Chondrocyte (in vitro differentiated cells): Measurements from ENCODE around the gene CDK14. TPM values are rescaled to one million over a fixed set of nuclear protein-coding genes. Genes with fewer than 3 reads are reported as not detected.

Experiments used
- DNase-seq: peaks from one replicate; pipeline ENCODE4 v3.0.0; 2021; ENCODE audit warnings: mixed read lengths, low spot score
- H3K27ac Mint-ChIP-seq: one replicate; pipeline ENCODE4 v1.8.0; 2021; ENCODE audit warnings: mild to moderate bottlenecking, moderate library complexity, mixed read lengths; ENCODE audit not compliant: unreplicated experiment
- H3K27me3 Mint-ChIP-seq: 2 replicates; pipeline ENCODE4 v1.8.0; 2021; ENCODE audit warnings: low read depth, mixed read lengths
- H3K36me3 Mint-ChIP-seq: 2 replicates; pipeline ENCODE4 v1.8.0; 2021; ENCODE audit warnings: low read depth, mixed read lengths
- H3K4me1 Mint-ChIP-seq: 2 replicates; pipeline ENCODE4 v1.8.0; 2021; ENCODE audit warnings: low read depth, mild to moderate bottlenecking, mixed read lengths
- H3K4me3 Mint-ChIP-seq: one replicate; pipeline ENCODE4 v1.8.0; 2021; ENCODE audit warnings: mild to moderate bottlenecking, moderate library complexity, mixed read lengths; ENCODE audit not compliant: unreplicated experiment
- H3K9me3 Mint-ChIP-seq: 2 replicates; pipeline ENCODE4 v1.8.0; 2021; ENCODE audit warnings: low read depth, mixed read lengths
- total RNA-seq: library from RNA; stranded (reverse); gene quantifications from 3 replicates; pipeline ENCODE4 v1.2.1, GENCODE V29; 2021
- TF ChIP-seq, protein P1 (sequence below): fragments of 200-600 bp; sonication (generic); IDR thresholded peaks from 2 replicates; pipeline ENCODE4 v1.5.0; 2021; ENCODE audit warnings: antibody characterized with exemption, mild to moderate bottlenecking, moderate library complexity

CDK14 gene
- total RNA-seq, 1 donor from 2014 or later, result 61.4 TPM

DNA sequence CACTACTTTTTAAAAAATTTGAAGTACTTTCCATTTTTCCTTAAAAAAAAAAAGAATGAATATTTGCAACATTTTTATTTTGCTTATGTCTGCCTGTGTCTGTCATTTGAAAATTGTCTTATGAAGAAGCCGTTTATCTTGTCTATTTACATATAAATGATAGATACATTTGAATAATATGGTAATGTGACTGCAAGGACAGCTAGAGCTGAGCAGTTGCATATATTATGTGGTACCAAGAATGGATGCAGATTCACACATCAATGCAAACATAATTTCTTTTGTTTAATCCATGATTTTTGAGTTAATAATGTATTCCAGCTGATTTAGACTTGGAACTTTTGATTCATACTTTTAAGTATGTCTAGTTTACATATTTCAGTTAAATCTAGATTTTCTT is 268.0 kb downstream of the CDK14 start:
- Mint-ChIP-seq H3K27ac (no peak overlapping the region), H3K4me1 (peaks cover 10% of the 10 kb centered on the region), H3K27me3 (no peaks in the 10 kb centered on the region), H3K4me3 (no peak overlapping the region), H3K9me3 (no peaks in the 10 kb centered on the region), H3K36me3 (peaks cover 5% of the 10 kb centered on the region)
- no peak for DNase-seq
- TF ChIP-seq, protein P1, sequence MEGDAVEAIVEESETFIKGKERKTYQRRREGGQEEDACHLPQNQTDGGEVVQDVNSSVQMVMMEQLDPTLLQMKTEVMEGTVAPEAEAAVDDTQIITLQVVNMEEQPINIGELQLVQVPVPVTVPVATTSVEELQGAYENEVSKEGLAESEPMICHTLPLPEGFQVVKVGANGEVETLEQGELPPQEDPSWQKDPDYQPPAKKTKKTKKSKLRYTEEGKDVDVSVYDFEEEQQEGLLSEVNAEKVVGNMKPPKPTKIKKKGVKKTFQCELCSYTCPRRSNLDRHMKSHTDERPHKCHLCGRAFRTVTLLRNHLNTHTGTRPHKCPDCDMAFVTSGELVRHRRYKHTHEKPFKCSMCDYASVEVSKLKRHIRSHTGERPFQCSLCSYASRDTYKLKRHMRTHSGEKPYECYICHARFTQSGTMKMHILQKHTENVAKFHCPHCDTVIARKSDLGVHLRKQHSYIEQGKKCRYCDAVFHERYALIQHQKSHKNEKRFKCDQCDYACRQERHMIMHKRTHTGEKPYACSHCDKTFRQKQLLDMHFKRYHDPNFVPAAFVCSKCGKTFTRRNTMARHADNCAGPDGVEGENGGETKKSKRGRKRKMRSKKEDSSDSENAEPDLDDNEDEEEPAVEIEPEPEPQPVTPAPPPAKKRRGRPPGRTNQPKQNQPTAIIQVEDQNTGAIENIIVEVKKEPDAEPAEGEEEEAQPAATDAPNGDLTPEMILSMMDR, result no peak

DNA sequence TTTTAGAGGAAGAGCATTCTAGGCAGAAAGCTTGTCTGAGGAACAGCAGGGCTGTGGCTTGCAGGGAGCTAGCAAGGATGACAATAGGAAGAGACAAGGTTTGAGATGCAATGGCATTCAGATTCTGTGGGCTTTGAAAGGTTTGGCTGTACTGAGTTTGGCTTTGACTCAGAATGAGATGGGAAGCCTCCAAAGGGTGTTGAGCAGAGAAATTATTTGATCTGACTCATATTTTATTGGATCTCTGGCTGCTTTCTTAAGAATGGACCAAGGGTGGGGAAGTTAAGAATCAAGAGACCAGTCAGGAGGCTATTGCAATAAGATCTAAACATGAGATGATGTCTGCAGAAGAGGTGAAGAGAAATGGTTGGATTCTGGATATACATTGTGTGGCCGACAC is 273.2 kb downstream of the CDK14 start:
- Mint-ChIP-seq H3K36me3 (peaks cover 2% of the 10 kb centered on the region), H3K27me3 (no peaks in the 10 kb centered on the region), H3K4me3 (no peak overlapping the region), H3K9me3 (no peaks in the 10 kb centered on the region), H3K4me1 (peaks cover 26% of the 10 kb centered on the region), H3K27ac (no peak overlapping the region)
- TF ChIP-seq, protein P1, result no peak
- DNase-seq, result no peak

DNA sequence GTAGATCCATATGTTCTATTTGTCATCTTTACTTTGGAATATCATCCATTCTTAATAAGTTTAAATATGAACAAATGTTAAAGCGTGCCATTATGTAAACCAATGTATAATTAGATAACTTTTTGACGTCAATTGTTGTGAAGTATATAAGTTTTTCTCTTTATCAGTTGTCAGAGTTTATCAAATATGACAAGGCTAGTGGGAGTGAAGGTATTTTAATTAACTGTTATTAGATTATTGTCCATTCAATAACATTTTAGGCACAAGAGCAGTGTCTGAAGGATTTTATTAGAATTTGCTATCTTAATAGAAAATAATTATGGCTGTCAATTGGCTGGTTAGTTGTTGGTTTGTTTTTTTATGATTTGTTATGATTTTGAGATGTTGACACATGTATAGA is 280.6 kb downstream of the CDK14 start:
- Mint-ChIP-seq H3K36me3 (peaks cover 10% of the 10 kb centered on the region), H3K27me3 (no peaks in the 10 kb centered on the region), H3K4me1 (peaks cover 36% of the 10 kb centered on the region), H3K4me3 (no peak overlapping the region), H3K9me3 (peaks cover 2% of the 10 kb centered on the region), H3K27ac (no peak overlapping the region)
- DNase-seq, result no peak
- TF ChIP-seq, protein P1, result no peak

DNA sequence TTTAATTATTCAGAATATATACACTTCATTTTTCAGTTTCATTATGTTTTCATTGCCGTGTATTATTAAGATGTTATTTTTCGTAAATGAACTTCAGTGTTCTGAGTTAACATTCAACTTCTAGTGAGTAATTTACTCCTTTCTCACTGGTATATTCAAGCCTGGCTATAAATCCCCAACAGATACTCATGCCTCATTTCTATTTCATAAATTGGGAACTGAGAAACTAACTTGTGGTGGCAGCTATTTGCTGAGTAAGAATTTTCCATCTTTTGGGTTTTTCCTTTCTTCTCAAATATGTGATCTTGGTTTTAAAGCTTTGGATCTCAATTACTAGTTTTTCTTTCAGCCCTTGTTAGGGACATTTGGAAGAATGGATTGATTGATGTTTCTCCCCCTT is 281.1 kb downstream of the CDK14 start:
- TF ChIP-seq, protein P1, result no peak
- Mint-ChIP-seq H3K36me3 (peaks cover 10% of the 10 kb centered on the region), H3K4me3 (no peak overlapping the region), H3K27me3 (no peaks in the 10 kb centered on the region), H3K4me1 (peaks cover 33% of the 10 kb centered on the region), H3K27ac (peak overlapping the region; percentile 49), H3K9me3 (peaks cover 2% of the 10 kb centered on the region)
- no peak for DNase-seq

DNA sequence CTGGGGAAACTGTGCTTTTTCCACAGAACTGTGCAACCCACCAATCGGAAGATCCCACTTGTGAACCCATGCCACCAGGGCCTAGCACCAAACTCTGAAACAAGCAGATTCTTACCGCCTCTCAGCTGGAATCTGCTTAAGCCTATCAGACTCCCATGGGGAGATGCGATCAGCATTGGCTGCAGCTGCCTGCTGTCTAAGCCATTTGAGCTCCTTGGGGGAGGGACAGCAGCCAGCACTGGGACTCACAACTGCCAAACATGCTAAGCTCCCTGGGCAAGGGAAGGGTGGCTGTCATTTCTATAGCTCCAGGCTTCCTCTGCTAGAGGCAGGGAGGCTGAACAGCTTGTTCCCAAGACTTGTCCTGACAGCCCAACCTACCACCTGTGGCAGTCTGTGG is 283.8 kb downstream of the CDK14 start:
- Mint-ChIP-seq H3K4me1 (peaks cover 17% of the 10 kb centered on the region), H3K27me3 (no peaks in the 10 kb centered on the region), H3K9me3 (peaks cover 18% of the 10 kb centered on the region), H3K36me3 (peaks cover 13% of the 10 kb centered on the region), H3K4me3 (no peak overlapping the region), H3K27ac (no peak overlapping the region)
- no peak for DNase-seq
- TF ChIP-seq, protein P1, result no peak
